ENCODE results near the gene TRIM49D2. TPM values are rescaled to one million over a fixed set of nuclear protein-coding genes. Genes with fewer than 3 reads are reported as not detected.

The TRIM49D2 gene
- total RNA-seq, 120 experiments from 2014 or later = 0.22 to 1.1 (median 0.47) TPM; not detected in 105

Other genes starting within 250 kb of the TRIM49D2 start
- gene TRIM77, start 213.8 kb upstream of the TRIM49D2 start, total RNA-seq = not detected
- gene TRIM49, start 115.5 kb upstream of the TRIM49D2 start, total RNA-seq = not detected
- not detected for gene TRIM64B, start 45.6 kb upstream of the TRIM49D2 start, total RNA-seq
- 1 to 10 TPM in 2 of 120 experiments, under 1 TPM in 21, not detected in 97; 0.26 to 1.3 (median 0.44) TPM for gene TRIM49D1, start 1.8 kb upstream of the TRIM49D2 start, total RNA-seq
- not detected for gene TRIM64, start 42.0 kb downstream of the TRIM49D2 start, total RNA-seq
- not detected for gene TRIM49C, start 107.0 kb downstream of the TRIM49D2 start, total RNA-seq
- not detected for gene UBTFL1, start 161.9 kb downstream of the TRIM49D2 start, total RNA-seq
- gene NAALAD2, start 210.6 kb downstream of the TRIM49D2 start, total RNA-seq = 10 to 100 TPM; 15.2 to 59.7 (median 33.9) TPM